Activated T-cell treated with anti-CD3 and anti-CD28 coated beads, Interleukin-2, amount 50 U/mL, for 24 hours (primary cell): Measurements from ENCODE around the gene HBG2.

ENCODE experiments used
- DNase-seq: peaks from one replicate; pipeline ENCODE4 v3.0.0-alpha.2; 2020
- H3K27ac Mint-ChIP-seq: 2 replicates; pipeline ENCODE4 v1.8.0; 2020; ENCODE audit warnings: mild to moderate bottlenecking, mixed read lengths
- H3K27me3 Mint-ChIP-seq: 2 replicates; pipeline ENCODE4 v1.8.0; 2020; ENCODE audit warnings: mixed read lengths
- H3K36me3 Mint-ChIP-seq: 2 replicates; pipeline ENCODE4 v1.8.0; 2020; ENCODE audit warnings: low read depth, mixed read lengths
- H3K4me1 Mint-ChIP-seq: 2 replicates; pipeline ENCODE4 v1.8.0; 2020; ENCODE audit warnings: low read depth, mixed read lengths
- H3K4me3 Mint-ChIP-seq: 2 replicates; pipeline ENCODE4 v1.8.0; 2020; ENCODE audit warnings: mild to moderate bottlenecking, moderate library complexity, mixed read lengths
- H3K9me3 Mint-ChIP-seq: 2 replicates; pipeline ENCODE4 v1.8.0; 2020; ENCODE audit warnings: mixed read lengths

Gene HBG2

DNA sequence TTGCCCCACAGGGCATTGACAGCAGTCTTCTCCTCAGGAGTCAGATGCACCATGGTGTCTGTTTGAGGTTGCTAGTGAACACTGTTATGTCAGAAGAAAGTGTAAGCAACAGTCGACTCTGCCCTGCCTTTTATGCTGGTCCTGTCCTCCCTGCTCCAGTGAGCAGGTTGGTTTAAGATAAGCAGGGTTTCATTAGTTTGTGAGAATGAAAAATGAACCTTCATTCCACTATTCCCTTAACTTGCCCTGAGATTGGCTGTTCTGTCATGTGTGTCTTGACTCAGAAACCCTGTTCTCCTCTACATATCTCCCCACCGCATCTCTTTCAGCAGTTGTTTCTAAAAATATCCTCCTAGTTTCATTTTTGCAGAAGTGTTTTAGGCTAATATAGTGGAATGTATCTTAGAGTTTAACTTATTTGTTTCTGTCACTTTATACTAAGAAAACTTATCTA, 20.2 kb downstream of the HBG2 start, which contains the start of gene HBD:
TSS of gene HBD (minus strand) at position 103 of the 454 bp plus-strand sequence. CDS start at position 53, 50 bp downstream.
- Mint-ChIP-seq H3K4me1 (no peaks in the 10 kb centered on the region), H3K27ac (no peak within 1 kb of the TSS), H3K27me3 (peaks cover 4% of the 10 kb centered on the region), H3K36me3 (no peaks in the 10 kb centered on the region), H3K4me3 (no peak within 1 kb of the TSS), H3K9me3 (no peaks in the 10 kb centered on the region)
- DNase-seq, result no peak

DNA sequence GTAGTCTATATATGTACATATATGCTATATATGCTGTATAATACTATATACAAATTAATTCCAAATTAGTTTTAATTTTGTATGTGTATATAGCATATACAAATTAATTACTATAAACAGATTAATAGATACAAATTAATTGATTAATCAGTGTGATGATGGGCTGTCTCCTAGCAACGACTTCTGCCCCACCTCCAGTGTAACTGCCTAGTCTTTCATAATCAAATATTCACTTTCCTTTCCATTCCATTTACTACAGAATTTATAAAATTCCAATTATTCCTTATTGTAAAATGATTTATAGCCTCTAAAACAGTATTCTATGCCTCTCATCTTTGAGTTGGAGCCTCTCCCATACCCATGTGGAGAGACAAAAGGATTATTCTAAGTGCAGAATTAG, 21.3 kb downstream of the HBG2 start:
- Mint-ChIP-seq H3K27ac (no peak overlapping the region), H3K4me3 (no peak overlapping the region), H3K36me3 (no peaks in the 10 kb centered on the region), H3K4me1 (no peaks in the 10 kb centered on the region), H3K27me3 (no peaks in the 10 kb centered on the region), H3K9me3 (no peaks in the 10 kb centered on the region)
- DNase-seq, result no peak

DNA sequence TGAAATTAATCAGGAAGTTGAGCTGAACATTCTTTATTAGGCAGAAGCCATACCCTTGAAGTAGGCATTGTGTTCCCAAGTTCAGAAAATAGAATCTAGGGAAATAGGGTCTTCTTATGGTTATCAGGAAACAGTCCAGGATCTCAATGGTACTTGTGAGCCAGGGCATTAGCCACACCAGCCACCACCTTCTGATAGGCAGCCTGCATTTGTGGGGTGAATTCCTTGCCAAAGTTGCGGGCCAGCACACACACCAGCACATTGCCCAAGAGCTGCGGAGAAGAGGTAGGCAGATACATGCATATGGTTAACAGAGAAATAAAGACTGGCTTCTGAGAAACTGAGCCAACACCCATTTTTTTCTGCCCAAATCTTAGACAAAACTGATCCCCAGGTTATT, 21.8 kb downstream of the HBG2 start:
- H3K9me3 Mint-ChIP-seq, result no peaks in the 10 kb centered on the region
- no peaks in the 10 kb centered on the region for H3K36me3 Mint-ChIP-seq
- H3K4me3 Mint-ChIP-seq, result no peak overlapping the region
- H3K4me1 Mint-ChIP-seq, result no peaks in the 10 kb centered on the region
- H3K27ac Mint-ChIP-seq, result no peak overlapping the region
- H3K27me3 Mint-ChIP-seq, result no peaks in the 10 kb centered on the region
- DNase-seq, result no peak

DNA sequence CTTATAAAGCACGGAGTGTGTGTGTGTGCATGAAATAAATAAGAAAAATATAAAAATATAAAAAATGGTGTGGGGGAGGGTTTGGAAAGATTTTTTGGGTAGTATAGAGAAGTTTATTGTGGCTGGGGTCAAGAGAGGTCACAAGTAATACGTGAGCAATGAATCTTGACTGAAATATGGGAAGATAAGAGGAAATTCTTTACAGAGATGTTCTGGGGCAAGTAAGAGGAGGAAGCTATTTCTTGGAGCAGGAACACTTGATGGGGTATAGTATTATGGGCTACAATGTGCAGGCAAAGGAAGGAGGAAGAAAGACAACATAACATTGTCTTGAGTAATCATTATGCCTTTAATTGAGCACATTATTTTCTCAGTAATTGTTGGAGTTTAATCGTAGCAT, 22.4 kb downstream of the HBG2 start:
- Mint-ChIP-seq H3K27me3 (no peaks in the 10 kb centered on the region), H3K27ac (no peak overlapping the region), H3K4me3 (no peak overlapping the region), H3K9me3 (no peaks in the 10 kb centered on the region), H3K36me3 (no peaks in the 10 kb centered on the region), H3K4me1 (no peaks in the 10 kb centered on the region)
- no peak for DNase-seq

DNA sequence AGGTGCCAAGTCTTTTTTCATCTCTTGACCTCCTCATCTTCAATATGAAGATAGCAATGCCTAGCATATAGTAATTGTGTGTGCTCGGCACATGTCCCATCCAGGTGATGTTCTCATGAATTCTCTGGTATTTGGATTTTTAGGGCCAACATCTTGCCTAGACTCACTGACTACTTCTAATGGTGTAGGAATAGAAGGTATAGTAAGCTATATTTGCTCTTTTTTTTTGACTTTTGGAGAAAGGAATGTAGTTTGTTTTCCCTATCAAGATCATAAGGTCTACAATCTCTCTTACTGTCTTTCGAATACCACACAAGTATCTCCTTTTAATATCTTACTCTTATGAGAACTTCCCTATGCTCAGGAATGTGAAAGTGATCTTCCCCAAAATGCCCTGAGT, 23.5 kb downstream of the HBG2 start:
- H3K4me3 Mint-ChIP-seq, result no peak overlapping the region
- no peaks in the 10 kb centered on the region for H3K36me3 Mint-ChIP-seq
- H3K4me1 Mint-ChIP-seq, result no peaks in the 10 kb centered on the region
- no peak for DNase-seq
- H3K27me3 Mint-ChIP-seq, result no peaks in the 10 kb centered on the region
- H3K9me3 Mint-ChIP-seq, result no peaks in the 10 kb centered on the region
- H3K27ac Mint-ChIP-seq, result no peak overlapping the region

DNA sequence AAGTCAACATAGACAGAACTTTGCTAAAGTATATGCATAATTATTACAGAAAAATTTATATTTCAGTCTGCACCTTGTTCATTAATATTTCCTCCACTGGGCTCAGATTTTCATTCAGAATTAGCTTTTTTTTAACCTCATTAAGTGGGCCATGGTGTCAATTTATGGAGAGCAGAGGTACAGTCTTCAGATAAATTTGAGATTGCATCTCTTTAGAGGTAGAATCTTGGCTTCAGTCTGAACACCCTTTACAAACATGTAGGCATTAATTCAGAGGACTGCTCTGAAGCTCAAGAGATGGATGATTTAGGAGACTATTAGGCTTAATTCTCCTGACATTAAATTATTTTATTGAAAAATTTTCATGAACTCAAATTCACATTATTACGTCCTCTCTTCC, 24.3 kb downstream of the HBG2 start:
- H3K9me3 Mint-ChIP-seq, result no peaks in the 10 kb centered on the region
- H3K27me3 Mint-ChIP-seq, result no peaks in the 10 kb centered on the region
- no peaks in the 10 kb centered on the region for H3K4me1 Mint-ChIP-seq
- H3K27ac Mint-ChIP-seq, result no peak overlapping the region
- no peak for DNase-seq
- no peak overlapping the region for H3K4me3 Mint-ChIP-seq
- no peaks in the 10 kb centered on the region for H3K36me3 Mint-ChIP-seq

DNA sequence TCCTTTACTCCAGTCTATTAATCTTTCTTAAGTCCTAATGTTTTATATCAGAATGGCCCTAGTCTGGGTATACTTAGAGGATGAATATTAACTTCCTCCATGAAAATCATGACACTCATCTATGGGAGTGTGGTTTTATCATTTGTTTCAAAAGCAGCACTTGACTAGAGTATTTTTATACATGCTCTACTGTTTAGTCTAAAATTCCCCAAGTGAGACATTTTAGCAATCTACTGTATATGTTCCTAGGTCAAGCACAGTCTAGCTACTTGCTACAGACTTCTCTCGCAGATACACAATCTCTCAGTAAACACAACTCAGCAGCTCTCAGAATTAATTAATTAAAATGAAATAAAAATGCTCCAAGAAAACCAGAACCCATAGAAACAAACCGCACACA, 24.8 kb downstream of the HBG2 start:
- no peaks in the 10 kb centered on the region for H3K36me3 Mint-ChIP-seq
- no peaks in the 10 kb centered on the region for H3K9me3 Mint-ChIP-seq
- no peak overlapping the region for H3K27ac Mint-ChIP-seq
- H3K27me3 Mint-ChIP-seq, result no peaks in the 10 kb centered on the region
- no peaks in the 10 kb centered on the region for H3K4me1 Mint-ChIP-seq
- H3K4me3 Mint-ChIP-seq, result no peak overlapping the region
- no peak for DNase-seq

DNA sequence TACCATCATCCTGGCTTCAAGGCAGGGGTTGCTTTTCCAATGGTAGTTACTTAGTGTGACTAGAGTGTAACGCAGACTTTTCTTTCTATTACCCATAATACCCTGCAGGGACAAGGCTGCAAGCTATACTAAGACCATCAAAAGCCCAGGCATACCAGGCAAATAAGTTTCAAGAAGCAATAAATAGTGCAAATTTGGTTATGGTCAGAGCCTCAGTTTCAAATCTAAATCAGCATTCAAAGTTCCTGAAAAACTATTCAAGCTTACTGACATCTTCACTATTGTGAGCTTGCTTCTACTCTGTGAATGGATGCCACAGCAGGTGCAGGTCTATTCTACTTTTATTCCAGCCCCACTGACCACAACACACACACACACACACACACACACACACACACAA, 25.2 kb downstream of the HBG2 start:
- Mint-ChIP-seq H3K9me3 (no peaks in the 10 kb centered on the region), H3K36me3 (no peaks in the 10 kb centered on the region), H3K27me3 (no peaks in the 10 kb centered on the region), H3K4me1 (no peaks in the 10 kb centered on the region), H3K4me3 (no peak overlapping the region), H3K27ac (no peak overlapping the region)
- DNase-seq, result no peak

DNA sequence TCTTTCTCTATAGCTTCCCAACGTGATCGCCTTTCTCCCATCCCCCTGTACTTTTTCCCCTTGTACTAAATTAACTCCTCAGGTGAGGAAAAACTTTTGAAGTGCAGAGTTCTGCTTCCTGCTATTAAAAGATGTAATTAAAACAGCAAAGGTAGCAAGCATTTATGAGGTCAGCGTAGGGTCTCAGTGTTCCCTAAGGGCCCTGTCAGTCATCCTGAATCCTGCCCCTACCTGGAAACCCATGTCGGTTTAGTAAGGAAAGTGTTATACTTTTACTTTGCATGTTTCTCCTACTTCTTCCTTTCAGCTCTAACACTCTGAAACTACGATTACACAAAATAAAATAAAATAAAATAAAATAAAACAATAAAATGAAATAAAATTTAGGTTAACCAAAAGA, 26.5 kb downstream of the HBG2 start:
- H3K9me3 Mint-ChIP-seq, result no peaks in the 10 kb centered on the region
- no peaks in the 10 kb centered on the region for H3K4me1 Mint-ChIP-seq
- H3K27me3 Mint-ChIP-seq, result peaks cover 2% of the 10 kb centered on the region
- no peak for DNase-seq
- H3K36me3 Mint-ChIP-seq, result no peaks in the 10 kb centered on the region
- H3K4me3 Mint-ChIP-seq, result no peak overlapping the region
- no peak overlapping the region for H3K27ac Mint-ChIP-seq

DNA sequence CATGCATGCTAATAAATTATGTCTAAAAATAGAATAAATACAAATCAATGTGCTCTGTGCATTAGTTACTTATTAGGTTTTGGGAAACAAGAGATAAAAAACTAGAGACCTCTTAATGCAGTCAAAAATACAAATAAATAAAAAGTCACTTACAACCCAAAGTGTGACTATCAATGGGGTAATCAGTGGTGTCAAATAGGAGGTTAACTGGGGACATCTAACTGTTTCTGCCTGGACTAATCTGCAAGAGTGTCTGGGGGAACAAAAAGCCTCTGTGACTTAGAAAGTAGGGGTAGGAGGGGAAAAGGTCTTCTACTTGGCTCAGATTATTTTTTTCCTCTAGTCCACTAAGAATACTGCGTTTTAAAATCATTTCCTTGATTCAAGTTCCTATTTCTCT, 26.9 kb downstream of the HBG2 start:
- Mint-ChIP-seq H3K36me3 (no peaks in the 10 kb centered on the region), H3K27me3 (peaks cover 2% of the 10 kb centered on the region), H3K27ac (no peak overlapping the region), H3K9me3 (no peaks in the 10 kb centered on the region), H3K4me1 (no peaks in the 10 kb centered on the region), H3K4me3 (no peak overlapping the region)
- DNase-seq, result no peak

DNA sequence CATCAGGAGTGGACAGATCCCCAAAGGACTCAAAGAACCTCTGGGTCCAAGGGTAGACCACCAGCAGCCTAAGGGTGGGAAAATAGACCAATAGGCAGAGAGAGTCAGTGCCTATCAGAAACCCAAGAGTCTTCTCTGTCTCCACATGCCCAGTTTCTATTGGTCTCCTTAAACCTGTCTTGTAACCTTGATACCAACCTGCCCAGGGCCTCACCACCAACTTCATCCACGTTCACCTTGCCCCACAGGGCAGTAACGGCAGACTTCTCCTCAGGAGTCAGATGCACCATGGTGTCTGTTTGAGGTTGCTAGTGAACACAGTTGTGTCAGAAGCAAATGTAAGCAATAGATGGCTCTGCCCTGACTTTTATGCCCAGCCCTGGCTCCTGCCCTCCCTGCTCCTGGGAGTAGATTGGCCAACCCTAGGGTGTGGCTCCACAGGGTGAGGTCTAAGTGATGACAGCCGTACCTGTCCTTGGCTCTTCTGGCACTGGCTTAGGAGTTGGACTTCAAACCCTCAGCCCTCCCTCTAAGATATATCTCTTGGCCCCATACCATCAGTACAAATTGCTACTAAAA, 27.8 kb downstream of the HBG2 start, which contains the start of gene HBB:
TSS of gene HBB (minus strand) at position 340 of the 579 bp plus-strand sequence. CDS start at position 290, 50 bp downstream.
- Mint-ChIP-seq H3K4me3 (no peak within 1 kb of the TSS), H3K9me3 (peaks cover 2% of the 10 kb centered on the region), H3K27ac (no peak within 1 kb of the TSS), H3K36me3 (no peaks in the 10 kb centered on the region), H3K4me1 (no peaks in the 10 kb centered on the region), H3K27me3 (peaks cover 2% of the 10 kb centered on the region)
- DNase-seq, result no peak

DNA sequence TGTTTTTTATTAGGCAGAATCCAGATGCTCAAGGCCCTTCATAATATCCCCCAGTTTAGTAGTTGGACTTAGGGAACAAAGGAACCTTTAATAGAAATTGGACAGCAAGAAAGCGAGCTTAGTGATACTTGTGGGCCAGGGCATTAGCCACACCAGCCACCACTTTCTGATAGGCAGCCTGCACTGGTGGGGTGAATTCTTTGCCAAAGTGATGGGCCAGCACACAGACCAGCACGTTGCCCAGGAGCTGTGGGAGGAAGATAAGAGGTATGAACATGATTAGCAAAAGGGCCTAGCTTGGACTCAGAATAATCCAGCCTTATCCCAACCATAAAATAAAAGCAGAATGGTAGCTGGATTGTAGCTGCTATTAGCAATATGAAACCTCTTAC, 29.1 kb downstream of the HBG2 start:
- Mint-ChIP-seq H3K27ac (no peak overlapping the region), H3K36me3 (no peaks in the 10 kb centered on the region), H3K4me3 (no peak overlapping the region), H3K27me3 (peaks cover 2% of the 10 kb centered on the region), H3K4me1 (no peaks in the 10 kb centered on the region), H3K9me3 (peaks cover 2% of the 10 kb centered on the region)
- no peak for DNase-seq

DNA sequence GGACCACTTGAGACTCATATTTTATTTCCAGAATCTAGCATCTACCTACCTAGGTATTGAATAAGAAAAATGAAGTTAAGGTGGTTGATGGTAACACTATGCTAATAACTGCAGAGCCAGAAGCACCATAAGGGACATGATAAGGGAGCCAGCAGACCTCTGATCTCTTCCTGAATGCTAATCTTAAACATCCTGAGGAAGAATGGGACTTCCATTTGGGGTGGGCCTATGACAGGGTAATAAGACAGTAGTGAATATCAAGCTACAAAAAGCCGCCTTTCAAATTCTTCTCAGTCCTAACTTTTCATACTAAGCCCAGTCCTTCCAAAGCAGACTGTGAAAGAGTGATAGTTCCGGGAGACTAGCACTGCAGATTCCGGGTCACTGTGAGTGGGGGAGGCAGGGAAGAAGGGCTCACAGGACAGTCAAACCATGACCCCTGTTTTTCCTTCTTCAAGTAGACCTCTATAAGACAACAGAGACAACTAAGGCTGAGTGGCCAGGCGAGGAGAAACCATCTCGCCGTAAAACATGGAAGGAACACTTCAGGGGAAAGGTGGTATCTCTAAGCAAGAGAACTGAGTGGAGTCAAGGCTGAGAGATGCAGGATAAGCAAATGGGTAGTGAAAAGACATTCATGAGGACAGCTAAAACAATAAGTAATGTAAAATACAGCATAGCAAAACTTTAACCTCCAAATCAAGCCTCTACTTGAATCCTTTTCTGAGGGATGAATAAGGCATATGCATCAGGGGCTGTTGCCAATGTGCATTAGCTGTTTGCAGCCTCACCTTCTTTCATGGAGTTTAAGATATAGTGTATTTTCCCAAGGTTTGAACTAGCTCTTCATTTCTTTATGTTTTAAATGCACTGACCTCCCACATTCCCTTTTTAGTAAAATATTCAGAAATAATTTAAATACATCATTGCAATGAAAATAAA, 29.8 kb downstream of the HBG2 start:
- Mint-ChIP-seq H3K36me3 (no peaks in the 10 kb centered on the region), H3K9me3 (peaks cover 2% of the 10 kb centered on the region), H3K27ac (no peak overlapping the region), H3K4me1 (no peaks in the 10 kb centered on the region), H3K27me3 (peaks cover 2% of the 10 kb centered on the region), H3K4me3 (no peak overlapping the region)
- no peak for DNase-seq

DNA sequence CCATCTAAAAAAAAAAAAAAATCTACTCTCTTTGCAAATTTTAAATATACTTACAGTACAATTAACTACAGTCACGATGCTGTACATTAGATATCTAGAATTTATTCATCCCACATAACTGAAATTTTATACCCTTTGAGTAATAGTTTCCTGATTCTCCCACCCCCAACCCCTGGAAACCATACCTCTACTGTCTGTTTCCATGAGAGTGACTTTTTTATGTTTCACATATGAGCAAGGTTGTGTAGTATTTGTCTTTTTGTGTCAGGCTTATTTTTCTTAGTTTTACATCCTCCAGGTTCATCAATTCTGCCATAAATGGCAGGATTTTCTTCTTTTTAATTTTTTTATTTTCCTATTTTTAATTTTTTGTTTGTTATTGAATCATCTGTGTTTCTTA, 30.9 kb downstream of the HBG2 start:
- no peaks in the 10 kb centered on the region for H3K36me3 Mint-ChIP-seq
- peaks cover 2% of the 10 kb centered on the region for H3K27me3 Mint-ChIP-seq
- no peak overlapping the region for H3K4me3 Mint-ChIP-seq
- no peak for DNase-seq
- peaks cover 2% of the 10 kb centered on the region for H3K9me3 Mint-ChIP-seq
- no peak overlapping the region for H3K27ac Mint-ChIP-seq
- H3K4me1 Mint-ChIP-seq, result no peaks in the 10 kb centered on the region

DNA sequence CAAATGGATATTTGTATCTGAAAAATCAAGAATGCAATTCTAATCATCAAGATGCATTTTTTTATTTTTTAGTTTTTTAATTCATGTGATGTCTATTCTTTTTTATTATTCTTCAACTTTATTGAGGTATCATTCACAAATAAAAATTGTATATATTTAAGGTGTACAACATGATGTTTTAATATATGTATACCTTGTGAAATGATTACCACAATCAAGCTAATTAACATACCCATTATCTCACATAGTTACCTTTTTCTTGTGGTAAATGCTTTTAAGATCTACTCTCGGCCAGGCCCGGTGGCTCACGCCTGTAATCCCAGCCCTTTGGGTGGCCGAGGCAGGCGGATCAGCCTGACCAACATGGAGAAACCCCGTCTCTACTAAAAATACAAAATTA, 31.4 kb downstream of the HBG2 start:
- no peaks in the 10 kb centered on the region for H3K36me3 Mint-ChIP-seq
- DNase-seq, result no peak
- no peaks in the 10 kb centered on the region for H3K4me1 Mint-ChIP-seq
- H3K4me3 Mint-ChIP-seq, result no peak overlapping the region
- H3K9me3 Mint-ChIP-seq, result peaks cover 2% of the 10 kb centered on the region
- H3K27me3 Mint-ChIP-seq, result peaks cover 2% of the 10 kb centered on the region
- no peak overlapping the region for H3K27ac Mint-ChIP-seq
